Astrocyte of the cerebellum (primary cell): ENCODE results near the gene INTS11.

Experiments used
- DNase-seq: peaks from one replicate; pipeline ENCODE4 v3.0.0-alpha.2; 2011; ENCODE audit warnings: low read depth
- H3K4me3 ChIP-seq: 2 replicates; pipeline ENCODE4 v1.5.1; 2011; ENCODE audit warnings: mild to moderate bottlenecking, low read depth, low read length, moderate library complexity
- in situ Hi-C: cut with HindIII; loops from 2 replicates; pipeline ENCODE4 v1.10.0; 2017; ENCODE audit warnings: low sequenced_read_pairs
- TF ChIP-seq, protein P1 (sequence below): IDR thresholded peaks from 2 replicates; pipeline ENCODE4 v1.5.1; 2012; ENCODE audit warnings: low read length, low read depth, moderate library complexity, mild to moderate bottlenecking; ENCODE audit errors: missing control alignments

The INTS11 gene

DNA sequence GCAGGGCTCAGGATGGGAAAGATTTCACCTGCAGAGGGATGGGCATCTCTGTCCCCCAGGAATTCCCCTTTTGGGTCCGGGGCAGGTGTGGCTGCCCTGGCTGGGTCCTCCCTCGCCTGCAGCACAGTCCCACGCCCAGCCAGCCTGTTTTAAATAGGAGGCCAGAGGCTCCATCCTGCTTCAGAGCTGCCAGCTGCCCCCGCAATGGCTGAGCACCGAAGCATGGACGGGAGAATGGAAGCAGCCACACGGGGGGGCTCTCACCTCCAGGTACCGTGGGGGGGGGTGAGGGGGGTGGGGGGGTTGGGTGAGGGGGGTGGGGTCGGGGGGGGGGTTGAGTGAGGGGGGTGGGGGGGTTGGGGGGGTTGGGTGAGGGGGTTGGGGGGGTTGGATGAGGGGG is 40.6 kb downstream of the INTS11 start:
- in situ Hi-C loops: loop anchor here (25.0 kb wide), 1 partner anchor 147 kb away; no protein-coding TSS in a partner anchor
- TF ChIP-seq, protein P1, sequence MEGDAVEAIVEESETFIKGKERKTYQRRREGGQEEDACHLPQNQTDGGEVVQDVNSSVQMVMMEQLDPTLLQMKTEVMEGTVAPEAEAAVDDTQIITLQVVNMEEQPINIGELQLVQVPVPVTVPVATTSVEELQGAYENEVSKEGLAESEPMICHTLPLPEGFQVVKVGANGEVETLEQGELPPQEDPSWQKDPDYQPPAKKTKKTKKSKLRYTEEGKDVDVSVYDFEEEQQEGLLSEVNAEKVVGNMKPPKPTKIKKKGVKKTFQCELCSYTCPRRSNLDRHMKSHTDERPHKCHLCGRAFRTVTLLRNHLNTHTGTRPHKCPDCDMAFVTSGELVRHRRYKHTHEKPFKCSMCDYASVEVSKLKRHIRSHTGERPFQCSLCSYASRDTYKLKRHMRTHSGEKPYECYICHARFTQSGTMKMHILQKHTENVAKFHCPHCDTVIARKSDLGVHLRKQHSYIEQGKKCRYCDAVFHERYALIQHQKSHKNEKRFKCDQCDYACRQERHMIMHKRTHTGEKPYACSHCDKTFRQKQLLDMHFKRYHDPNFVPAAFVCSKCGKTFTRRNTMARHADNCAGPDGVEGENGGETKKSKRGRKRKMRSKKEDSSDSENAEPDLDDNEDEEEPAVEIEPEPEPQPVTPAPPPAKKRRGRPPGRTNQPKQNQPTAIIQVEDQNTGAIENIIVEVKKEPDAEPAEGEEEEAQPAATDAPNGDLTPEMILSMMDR: no peak
- no peak overlapping the region for H3K4me3 ChIP-seq
- no peak for DNase-seq

DNA sequence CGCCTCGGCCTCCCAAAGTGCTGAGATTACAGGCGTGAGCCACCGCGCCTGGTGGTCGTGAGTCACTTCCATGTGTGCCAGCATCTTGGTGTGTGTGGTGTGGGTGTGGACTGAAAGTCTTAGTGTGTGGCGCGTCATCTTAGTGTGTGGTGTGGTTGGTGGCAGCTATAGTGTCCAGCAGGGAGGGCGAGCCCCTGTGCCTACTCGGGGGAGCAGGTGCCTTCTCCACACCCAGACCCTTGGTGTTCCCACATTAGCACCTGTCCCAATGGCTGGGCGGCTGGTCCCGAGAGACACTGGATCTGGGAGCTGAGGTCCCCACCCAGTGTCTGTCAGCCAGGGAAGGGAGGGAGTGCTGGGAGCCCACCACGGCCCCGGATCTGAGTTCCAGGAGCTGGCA is 41.5 kb downstream of the INTS11 start:
- in situ Hi-C loops: loop anchor here (25.0 kb wide), 1 partner anchor 146 kb away; no protein-coding TSS in a partner anchor
- TF ChIP-seq, protein P1: no peak
- no peak for DNase-seq
- no peak overlapping the region for H3K4me3 ChIP-seq

DNA sequence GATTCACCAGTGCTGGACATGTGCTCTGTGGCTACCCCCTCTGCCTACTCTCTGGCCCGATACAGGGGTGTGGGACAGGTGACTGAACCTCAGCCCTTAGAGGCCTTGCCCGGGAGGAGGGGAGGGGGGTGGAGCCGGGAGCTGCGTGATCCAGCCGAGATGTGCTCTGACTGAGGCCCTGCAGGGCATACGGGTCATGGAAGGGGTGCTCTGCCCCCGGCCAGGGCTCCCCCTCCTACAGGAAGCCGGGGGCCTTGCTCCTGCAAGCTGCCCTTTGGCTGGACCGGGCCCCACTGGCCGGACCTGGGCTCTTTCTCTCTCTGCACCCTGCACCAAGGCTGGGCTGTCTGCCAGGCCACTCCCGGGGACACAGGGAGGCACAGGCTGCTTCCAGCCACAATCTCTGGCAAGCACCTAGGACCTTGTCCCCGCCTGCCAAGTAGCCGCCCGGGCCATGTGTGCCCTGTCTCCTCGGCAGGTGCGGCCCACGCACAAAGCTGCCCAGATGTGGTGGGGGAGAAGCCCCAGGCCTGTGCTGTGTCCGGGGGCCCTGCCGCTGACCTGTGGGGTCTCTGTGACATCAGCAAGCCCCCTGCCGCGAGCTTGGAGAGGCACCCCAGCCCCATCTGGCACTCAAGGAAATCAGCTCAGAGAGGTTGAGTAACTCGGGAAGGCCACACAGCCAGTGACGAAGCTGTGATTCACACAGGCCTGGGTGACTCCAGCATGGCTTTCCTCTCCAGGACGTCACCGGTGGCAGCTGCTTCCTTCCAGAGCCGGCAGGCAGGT is 42.7 kb downstream of the INTS11 start:
- TF ChIP-seq, protein P1: no peak
- in situ Hi-C loops: loop anchor here (25.0 kb wide), 1 partner anchor 144 kb away; no protein-coding TSS in a partner anchor
- DNase-seq: no peak
- no peak overlapping the region for H3K4me3 ChIP-seq

DNA sequence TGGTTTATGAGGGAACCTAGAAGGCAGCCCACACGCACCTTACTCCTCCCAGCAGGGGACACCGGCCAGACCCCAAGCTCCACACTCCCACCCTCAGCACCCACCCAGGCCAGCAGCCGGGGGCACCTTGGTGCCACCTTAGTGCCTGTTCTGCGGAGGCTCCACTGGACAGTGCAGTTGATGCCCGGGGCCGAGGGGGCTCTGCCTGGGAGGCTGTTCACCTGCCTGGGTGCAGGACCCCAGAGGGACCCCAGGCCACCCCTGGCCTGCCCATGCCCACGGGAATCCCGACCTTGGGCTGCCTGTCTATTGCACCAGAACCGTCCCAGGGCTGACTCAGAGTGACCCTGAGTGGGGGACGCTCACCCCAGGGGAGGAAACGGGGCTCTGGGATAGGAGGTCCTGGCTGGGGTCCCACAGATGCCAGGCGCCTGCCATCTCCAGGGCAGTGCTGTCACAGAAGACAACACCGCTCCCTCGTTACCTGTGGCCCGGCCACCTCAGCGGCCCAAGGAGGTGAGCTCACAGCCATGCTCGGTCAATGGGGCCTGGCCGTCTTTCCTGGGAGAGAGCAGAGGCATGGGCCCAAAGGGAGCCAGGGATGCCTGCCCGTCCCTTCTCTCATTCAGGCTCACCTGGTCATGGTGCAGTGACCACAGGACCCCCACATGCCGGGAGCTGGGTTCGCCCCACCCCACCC is 43.5 kb downstream of the INTS11 start:
- no peak for DNase-seq
- no peak overlapping the region for H3K4me3 ChIP-seq
- in situ Hi-C loops: loop anchor here (25.0 kb wide), 1 partner anchor 144 kb away; no protein-coding TSS in a partner anchor
- TF ChIP-seq, protein P1: no peak

DNA sequence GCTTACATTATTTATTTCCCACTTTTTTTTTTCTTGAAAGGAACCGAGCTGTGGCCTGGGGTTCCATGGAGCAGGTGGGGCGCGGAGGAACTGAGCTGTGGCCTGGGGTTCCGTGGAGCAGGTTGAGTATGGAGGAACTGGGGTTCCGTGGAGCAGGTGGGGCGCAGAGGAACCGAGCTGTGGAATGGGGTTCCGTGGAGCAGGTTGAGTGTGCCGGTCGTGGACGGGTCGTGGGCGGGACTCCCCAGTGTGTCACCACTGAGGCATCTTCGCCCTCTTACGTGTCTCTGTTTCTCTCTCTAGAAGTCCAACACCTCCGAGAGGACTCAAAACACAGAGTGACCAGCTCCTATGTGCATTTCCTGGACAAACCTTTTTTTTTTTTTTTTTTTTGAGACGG is 45.4 kb downstream of the INTS11 start:
- H3K4me3 ChIP-seq: no peak overlapping the region
- TF ChIP-seq, protein P1: no peak
- no peak for DNase-seq
- in situ Hi-C loops: loop anchor here (25.0 kb wide), 1 partner anchor 142 kb away; no protein-coding TSS in a partner anchor

DNA sequence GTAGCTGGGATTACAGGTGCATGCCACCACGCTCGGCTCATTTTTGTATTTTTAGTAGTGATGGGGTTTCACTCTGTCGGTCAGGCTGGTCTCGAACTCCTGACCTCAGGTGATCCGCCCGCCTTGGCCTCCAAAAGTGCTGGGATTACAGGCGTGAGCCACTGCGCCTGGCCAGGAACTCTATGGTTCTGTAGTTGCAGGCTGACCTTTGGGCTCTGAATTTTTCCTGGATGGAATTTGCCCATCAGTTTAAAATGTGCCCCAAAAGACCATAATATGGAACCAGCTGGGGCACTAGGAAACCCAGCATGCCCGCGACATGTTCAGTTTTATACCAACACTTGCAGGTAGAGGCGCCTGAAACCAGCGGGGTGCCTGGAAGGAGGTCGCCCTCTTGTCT is 45.8 kb downstream of the INTS11 start:
- TF ChIP-seq, protein P1: no peak
- no peak overlapping the region for H3K4me3 ChIP-seq
- in situ Hi-C loops: loop anchor here (25.0 kb wide), 1 partner anchor 141 kb away; no protein-coding TSS in a partner anchor
- no peak for DNase-seq
